MCF 10A (cell line): ENCODE data around the gene SCG2. TPM values are rescaled to one million over a fixed set of nuclear protein-coding genes. Genes with fewer than 3 reads are reported as not detected.
A peak's percentile ranks its signal among the peaks of the same experiment; 100 is the strongest.

Source experiments
- BruUV-seq: library from RNA; stranded (reverse); fragments of 400-500 nt; replicated peaks from 2 replicates; lab custom pipeline; 2021; lab: Mats Ljungman, UMichigan
- CTCF ChIA-PET: fragments of 300-600 bp; sonication (Branson Sonifier 250); formaldehyde crosslinking; extraction: SDS; loops from one replicate; lab custom pipeline; 2021; ENCODE audit warnings: antibody characterized with exemption, inconsistent platforms; lab: Yijun Ruan, JAX
- POLR2A ChIA-PET: fragments of 300-600, 350-650 bp; sonication (Branson Sonifier 250); formaldehyde crosslinking; extraction: SDS; loops from one replicate; lab custom pipeline; 2020; ENCODE audit warnings: antibody characterized with exemption, inconsistent platforms; lab: Yijun Ruan, JAX
- DNase-seq: peaks from one replicate; pipeline ENCODE4 v3.0.0-alpha.2; 2018; ENCODE audit not compliant: unreplicated experiment
- H3K27ac Mint-ChIP-seq: one replicate; pipeline ENCODE4 v1.8.0; 2022; ENCODE audit warnings: mild to moderate bottlenecking, low read depth, mixed read lengths; ENCODE audit not compliant: unreplicated experiment
- H3K27me3 Mint-ChIP-seq: one replicate; pipeline ENCODE4 v1.8.0; 2022; ENCODE audit warnings: mixed read lengths; ENCODE audit not compliant: insufficient read depth, unreplicated experiment
- H3K36me3 Mint-ChIP-seq: one replicate; pipeline ENCODE4 v1.8.0; 2022; ENCODE audit warnings: mild to moderate bottlenecking, moderate library complexity, mixed read lengths; ENCODE audit not compliant: insufficient read depth, unreplicated experiment
- H3K4me1 Mint-ChIP-seq: one replicate; pipeline ENCODE4 v1.8.0; 2022; ENCODE audit warnings: mixed read lengths; ENCODE audit not compliant: insufficient read depth, unreplicated experiment
- H3K4me3 Mint-ChIP-seq: one replicate; pipeline ENCODE4 v1.8.0; 2022; ENCODE audit warnings: mild to moderate bottlenecking, moderate library complexity, mixed read lengths; ENCODE audit not compliant: unreplicated experiment
- H3K9me3 Mint-ChIP-seq: one replicate; pipeline ENCODE4 v1.8.0; 2022; ENCODE audit warnings: mixed read lengths; ENCODE audit not compliant: unreplicated experiment
- intact Hi-C: fragments of 100-400 bp; cut with micrococcal nuclease; formaldehyde crosslinking; loops from 2 replicates; pipeline ENCODE4 v1.14.1; 2022
- total RNA-seq: library from RNA; stranded (reverse); gene quantifications from 2 replicates; pipeline ENCODE4 v1.2.3, GENCODE V29; 2022
- TF ChIP-seq, protein P1 (sequence below): fragments of 200-600 bp; IDR thresholded peaks from one replicate; pipeline ENCODE4 v1.8.0; 2022; ENCODE audit warnings: antibody characterized with exemption, mild to moderate bottlenecking; ENCODE audit not compliant: unreplicated experiment

SCG2 gene
- total RNA-seq, 1 experiment from 2014 or later, result 0.84 TPM

DNA sequence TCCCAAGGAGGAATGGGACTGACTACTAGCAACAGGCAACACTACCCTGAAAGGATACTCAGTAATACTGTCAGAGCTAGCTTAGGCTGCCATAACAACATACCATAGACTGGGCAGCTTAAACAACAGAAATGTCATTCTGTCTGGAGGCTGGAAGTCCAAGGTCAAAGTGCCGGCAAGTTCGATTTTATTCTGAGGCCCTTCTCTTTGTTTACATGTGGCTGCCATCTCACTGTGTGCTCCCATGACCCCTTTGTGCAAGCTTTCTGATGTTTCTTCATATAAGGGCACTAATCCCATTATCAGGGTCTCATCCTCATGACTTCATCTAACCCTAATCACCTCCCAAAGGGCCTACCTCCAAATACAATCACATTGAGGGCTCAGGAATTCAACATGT lies 30.7 kb upstream of the SCG2 start:
- BruUV-seq, result no TSS peak
- ChIA-PET POLR2A (no interaction called here), CTCF (no interaction called here)
- Mint-ChIP-seq H3K4me3 (no peak overlapping the region), H3K36me3 (no peaks in the 10 kb centered on the region), H3K4me1 (no peaks in the 10 kb centered on the region), H3K9me3 (no peaks in the 10 kb centered on the region), H3K27me3 (no peaks in the 10 kb centered on the region), H3K27ac (no peak overlapping the region)
- intact Hi-C loops, result no loop called here
- DNase-seq, result no peak
- TF ChIP-seq, protein P1, sequence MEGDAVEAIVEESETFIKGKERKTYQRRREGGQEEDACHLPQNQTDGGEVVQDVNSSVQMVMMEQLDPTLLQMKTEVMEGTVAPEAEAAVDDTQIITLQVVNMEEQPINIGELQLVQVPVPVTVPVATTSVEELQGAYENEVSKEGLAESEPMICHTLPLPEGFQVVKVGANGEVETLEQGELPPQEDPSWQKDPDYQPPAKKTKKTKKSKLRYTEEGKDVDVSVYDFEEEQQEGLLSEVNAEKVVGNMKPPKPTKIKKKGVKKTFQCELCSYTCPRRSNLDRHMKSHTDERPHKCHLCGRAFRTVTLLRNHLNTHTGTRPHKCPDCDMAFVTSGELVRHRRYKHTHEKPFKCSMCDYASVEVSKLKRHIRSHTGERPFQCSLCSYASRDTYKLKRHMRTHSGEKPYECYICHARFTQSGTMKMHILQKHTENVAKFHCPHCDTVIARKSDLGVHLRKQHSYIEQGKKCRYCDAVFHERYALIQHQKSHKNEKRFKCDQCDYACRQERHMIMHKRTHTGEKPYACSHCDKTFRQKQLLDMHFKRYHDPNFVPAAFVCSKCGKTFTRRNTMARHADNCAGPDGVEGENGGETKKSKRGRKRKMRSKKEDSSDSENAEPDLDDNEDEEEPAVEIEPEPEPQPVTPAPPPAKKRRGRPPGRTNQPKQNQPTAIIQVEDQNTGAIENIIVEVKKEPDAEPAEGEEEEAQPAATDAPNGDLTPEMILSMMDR, result no peak

DNA sequence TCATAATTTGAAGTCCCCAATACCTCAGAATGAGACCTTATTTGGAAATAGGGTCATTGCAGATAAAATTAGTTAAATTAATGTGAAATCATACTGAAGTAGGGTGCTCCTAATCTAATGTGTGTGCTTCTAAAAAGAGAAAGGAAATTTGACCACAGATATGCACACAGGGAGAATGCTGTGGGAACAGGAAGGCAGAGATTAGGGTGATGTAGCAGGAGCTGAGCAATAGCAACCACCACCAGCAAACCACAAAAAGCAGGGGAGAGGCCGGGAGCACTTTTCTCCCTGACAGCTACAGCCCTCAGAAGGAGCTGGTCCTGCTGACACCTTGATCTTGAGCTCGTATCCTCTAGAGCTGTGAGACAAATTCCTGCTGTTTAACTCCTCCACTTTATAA lies 24.6 kb upstream of the SCG2 start:
- CTCF ChIA-PET, result no interaction called here
- no peaks in the 10 kb centered on the region for H3K27me3 Mint-ChIP-seq
- DNase-seq, result peak; percentile 22

DNA sequence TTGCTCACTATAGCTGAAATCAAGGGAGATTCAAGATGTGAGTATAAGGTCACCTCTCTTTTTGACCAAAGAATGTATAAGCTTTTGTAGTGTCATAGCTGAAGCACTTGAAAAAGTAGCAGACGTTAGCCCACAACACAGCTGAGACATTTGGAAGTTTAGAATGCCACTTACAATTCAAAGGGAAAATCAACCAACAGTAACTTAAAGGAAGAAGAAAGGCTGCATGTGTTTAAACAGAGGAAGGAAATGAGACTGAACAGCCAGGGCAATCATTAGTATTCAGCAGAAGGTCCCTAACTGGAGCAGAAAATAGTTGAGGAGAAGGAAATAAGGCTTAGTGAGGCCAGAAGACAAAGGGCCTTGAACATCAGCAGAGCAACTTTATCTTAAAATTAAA lies 23.5 kb upstream of the SCG2 start:
- H3K4me1 Mint-ChIP-seq, result peaks cover 7% of the 10 kb centered on the region
- no peaks in the 10 kb centered on the region for H3K36me3 Mint-ChIP-seq

More for the DNA sequence above, 24.6 kb upstream of the SCG2 start:
- Mint-ChIP-seq H3K4me3 (no peak overlapping the region), H3K4me1 (peaks cover 7% of the 10 kb centered on the region), H3K9me3 (no peaks in the 10 kb centered on the region), H3K36me3 (no peaks in the 10 kb centered on the region), H3K27ac (no peak overlapping the region)
- TF ChIP-seq, protein P1, result no peak
- POLR2A ChIA-PET, result no interaction called here
- no TSS peak for BruUV-seq
- intact Hi-C loops, result no loop called here

DNA sequence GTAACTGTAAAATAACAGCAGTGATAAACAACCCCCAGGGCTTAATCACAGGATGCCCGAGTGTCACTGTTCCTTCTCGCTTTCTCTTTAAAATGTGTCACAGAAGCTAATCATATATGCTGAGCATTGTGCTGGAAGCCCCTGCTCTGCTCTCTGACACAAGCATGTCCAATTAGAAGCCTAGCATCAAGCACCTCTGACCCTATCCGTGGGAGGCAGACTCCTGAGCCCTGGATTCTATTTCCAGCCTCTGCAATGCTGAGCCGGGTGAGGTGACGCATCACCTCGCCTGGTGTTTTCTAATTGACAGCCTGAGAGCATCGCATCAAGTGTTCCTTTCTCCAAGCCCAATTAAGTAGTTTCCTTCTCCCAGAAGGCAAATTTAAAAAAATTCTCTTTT lies 19.7 kb upstream of the SCG2 start:
- DNase-seq, result no peak
- no peaks in the 10 kb centered on the region for H3K9me3 Mint-ChIP-seq
- TF ChIP-seq, protein P1, result no peak
- peaks cover 5% of the 10 kb centered on the region for H3K4me1 Mint-ChIP-seq
- H3K4me3 Mint-ChIP-seq, result no peak overlapping the region
- POLR2A ChIA-PET, result no interaction called here
- no peaks in the 10 kb centered on the region for H3K27me3 Mint-ChIP-seq
- CTCF ChIA-PET, result no interaction called here
- intact Hi-C loops, result no loop called here
- no peaks in the 10 kb centered on the region for H3K36me3 Mint-ChIP-seq
- no TSS peak for BruUV-seq
- no peak overlapping the region for H3K27ac Mint-ChIP-seq

More for the DNA sequence above, 23.5 kb upstream of the SCG2 start:
- Mint-ChIP-seq H3K27me3 (no peaks in the 10 kb centered on the region), H3K4me3 (no peak overlapping the region), H3K27ac (no peak overlapping the region), H3K9me3 (no peaks in the 10 kb centered on the region)
- TF ChIP-seq, protein P1, result no peak
- POLR2A ChIA-PET, result interaction anchor here (1.0 kb wide), 1 partner anchor 10 kb away, joined by 3 read pairs; no protein-coding TSS in a partner anchor
- DNase-seq, result no peak
- CTCF ChIA-PET, result interaction anchor here (0.9 kb wide), 1 partner anchor 19 kb away, joined by 3 read pairs; no protein-coding TSS in a partner anchor
- no TSS peak for BruUV-seq
- intact Hi-C loops, result no loop called here
